COLO668 (cell line): ENCODE measurements around the gene AVEN.
A peak's percentile ranks its signal among the peaks of the same experiment; 100 is the strongest.
"Not testable (repeated sequence)": the region's sequence is repeated elsewhere in the genome, so short reads cannot be mapped to it uniquely, and the experiment has no call there.

Source experiments
- DNase-seq: peaks from one replicate; lab custom pipeline; 2025; ENCODE audit not compliant: unreplicated experiment; lab: John Stamatoyannopoulos, UW

The AVEN gene

GRCh38 chr15:34038871-34039789, at the start of gene AVEN:
Gene AVEN (minus strand): TSS chr15:34039204. CDS start chr15:34039046, 158 bp downstream.
- peak; percentile 71 for DNase-seq

- DNase-seq, result no peak
Measured at GRCh38 chr15:34085746-34086145, 46.7 kb upstream of the AVEN start.

- DNase-seq, result no peak
Measured at GRCh38 chr15:34084086-34084485, 45.1 kb upstream of the AVEN start.

GRCh38 chr15:34079904-34080303, 40.9 kb upstream of the AVEN start:
- DNase-seq, result no peak

GRCh38 chr15:34078900-34079299, 39.9 kb upstream of the AVEN start:
- DNase-seq, result no peak

- DNase-seq, result no peak
Measured at GRCh38 chr15:34076785-34077184, 37.8 kb upstream of the AVEN start.

- no peak for DNase-seq
Measured at GRCh38 chr15:34070003-34070402, 31.0 kb upstream of the AVEN start.

GRCh38 chr15:34065941-34066340, 26.9 kb upstream of the AVEN start:
- DNase-seq, result no peak

GRCh38 chr15:34065261-34065660, 26.3 kb upstream of the AVEN start:
- DNase-seq, result no peak

- DNase-seq, result no peak
Measured at GRCh38 chr15:34064438-34064837, 25.4 kb upstream of the AVEN start.

GRCh38 chr15:34059946-34060345, 20.9 kb upstream of the AVEN start:
- DNase-seq, result no peak

GRCh38 chr15:34059476-34059875, 20.5 kb upstream of the AVEN start:
- no peak for DNase-seq

GRCh38 chr15:34056911-34057310, 17.9 kb upstream of the AVEN start:
- no peak for DNase-seq

- no peak for DNase-seq
Measured at GRCh38 chr15:34055868-34056595, 17.0 kb upstream of the AVEN start.

- DNase-seq, result no peak
Measured at GRCh38 chr15:34054081-34054707, 15.2 kb upstream of the AVEN start.

- DNase-seq, result not testable (repeated sequence)
Measured at GRCh38 chr15:34050385-34050784, 11.4 kb upstream of the AVEN start.

- no peak for DNase-seq
Measured at GRCh38 chr15:34049112-34049511, 10.1 kb upstream of the AVEN start.

GRCh38 chr15:34047893-34048775, 9.1 kb upstream of the AVEN start:
- DNase-seq, result no peak

GRCh38 chr15:34046471-34047145, 7.6 kb upstream of the AVEN start:
- no peak for DNase-seq

- no peak for DNase-seq
Measured at GRCh38 chr15:34043813-34044212, 4.8 kb upstream of the AVEN start.
